IMR-90 (cell line): ENCODE data around the gene MMP25. TPM values are rescaled to one million over a fixed set of nuclear protein-coding genes. Genes with fewer than 3 reads are reported as not detected.

Experiments used
- ATAC-seq: fragments of 200-7000 bp; cut with Tn5 transposase; 2 replicates; pipeline ENCODE4 v1.9.1; 2020; ENCODE audit warnings: low read depth, mild to moderate bottlenecking, moderate library complexity
- BruUV-seq: library from RNA; stranded (reverse); fragments of 400-500 nt; replicated peaks from 2 replicates; lab custom pipeline; 2021; lab: Mats Ljungman, UMichigan
- CTCF ChIA-PET: fragments of 300-600 bp; formaldehyde crosslinking; extraction: SDS; loops from one replicate; lab custom pipeline; 2021; ENCODE audit warnings: antibody characterized with exemption; lab: Yijun Ruan, JAX
- POLR2A ChIA-PET: fragments of 300-600 bp; sonication (Branson Sonifier 250); formaldehyde crosslinking; loops from one replicate; lab custom pipeline; 2022; ENCODE audit warnings: antibody characterized with exemption; ENCODE audit not compliant: unreplicated experiment; lab: Charles Lee
- DNase-seq: peaks from one replicate; pipeline ENCODE4 v3.0.0; 2013
- H2AFZ ChIP-seq: replicated peaks from 2 replicates; pipeline ENCODE3; 2013; ENCODE audit warnings: low read length, mild to moderate bottlenecking; ENCODE audit not compliant: poor library complexity
- H2AK5ac ChIP-seq: 2 replicates; pipeline ENCODE4 v1.6.1; 2013; ENCODE audit warnings: low read depth, low read length, inconsistent platforms
- H2AK9ac ChIP-seq: replicated peaks from 2 replicates; pipeline ENCODE3; 2013; ENCODE audit warnings: mild to moderate bottlenecking, low read depth, low read length, moderate library complexity; ENCODE audit not compliant: poor library complexity
- H2BK120ac ChIP-seq: 2 replicates; pipeline ENCODE4 v1.6.1; 2013; ENCODE audit warnings: low read depth, low read length, inconsistent platforms
- H2BK15ac ChIP-seq: 3 replicates; pipeline ENCODE4 v1.6.1; 2013; ENCODE audit warnings: low read depth, low read length, inconsistent platforms
- H2BK20ac ChIP-seq: 2 replicates; pipeline ENCODE4 v1.6.1; 2013; ENCODE audit warnings: low read depth, mild to moderate bottlenecking, inconsistent platforms, low read length, moderate library complexity
- H2BK5ac ChIP-seq: 2 replicates; pipeline ENCODE4 v1.6.1; 2013; ENCODE audit warnings: mild to moderate bottlenecking, low read depth, low read length, inconsistent platforms; ENCODE audit not compliant: poor library complexity, severe bottlenecking
- H3K14ac ChIP-seq: replicated peaks from 2 replicates; pipeline ENCODE4 v1.6.1; 2013; ENCODE audit warnings: low read depth, low read length, inconsistent platforms
- H3K18ac ChIP-seq: 2 replicates; pipeline ENCODE4 v1.6.1; 2013; ENCODE audit warnings: low read depth, low read length, control low read depth
- H3K23ac ChIP-seq: 2 replicates; pipeline ENCODE4 v1.6.1; 2013; ENCODE audit warnings: low read depth, low read length, inconsistent platforms
- H3K27ac ChIP-seq: 2 replicates; pipeline ENCODE4 v1.5.1; 2013; ENCODE audit warnings: mild to moderate bottlenecking, control low read depth, low read length; ENCODE audit not compliant: insufficient read depth
- H3K27me3 ChIP-seq: 2 replicates; pipeline ENCODE4 v1.6.1; 2013; ENCODE audit warnings: low read length; ENCODE audit not compliant: control insufficient read depth, insufficient read depth
- H3K36me3 ChIP-seq: 2 replicates; pipeline ENCODE4 v1.6.1; 2013; ENCODE audit warnings: low read length, mixed read lengths; ENCODE audit not compliant: control insufficient read depth, insufficient read depth
- H3K4ac ChIP-seq: 2 replicates; pipeline ENCODE4 v1.6.1; 2013; ENCODE audit warnings: low read depth, low read length, inconsistent platforms
- H3K4me1 ChIP-seq: 2 replicates; pipeline ENCODE4 v1.6.1; 2013; ENCODE audit warnings: low read length, mixed read lengths; ENCODE audit not compliant: control insufficient read depth, insufficient read depth
- H3K4me2 ChIP-seq: 2 replicates; pipeline ENCODE4 v1.6.1; 2013; ENCODE audit warnings: low read depth, mild to moderate bottlenecking, control low read depth, low read length, moderate library complexity
- H3K4me3 ChIP-seq: 2 replicates; pipeline ENCODE4 v1.5.1; 2013; ENCODE audit warnings: low read depth, mild to moderate bottlenecking, control low read depth, low read length, moderate library complexity; ENCODE audit not compliant: insufficient read depth
- H3K56ac ChIP-seq: 2 replicates; pipeline ENCODE4 v1.6.1; 2013; ENCODE audit warnings: low read length, inconsistent platforms; ENCODE audit not compliant: insufficient read depth; ENCODE audit errors: extremely low read depth
- H3K79me1 ChIP-seq, 2 experiments: 2 replicates each; pipeline ENCODE4 v1.6.1; 2013; ENCODE audit warnings: low read length in 2 of 2, inconsistent platforms in 1 of 2, low read depth in 1 of 2
- H3K9ac ChIP-seq: 2 replicates; pipeline ENCODE4 v1.6.1; 2013; ENCODE audit warnings: low read depth, low read length, control low read depth
- H3K9me1 ChIP-seq: 2 replicates; pipeline ENCODE4 v1.6.1; 2013; ENCODE audit warnings: low read length, inconsistent platforms; ENCODE audit not compliant: insufficient read depth
- H3K9me3 ChIP-seq: 2 replicates; pipeline ENCODE4 v1.6.1; 2013; ENCODE audit warnings: low read length; ENCODE audit not compliant: control insufficient read depth, insufficient read depth
- H4K20me1 ChIP-seq: 2 replicates; pipeline ENCODE4 v1.6.1; 2013; ENCODE audit warnings: low read length, inconsistent platforms; ENCODE audit not compliant: insufficient read depth
- H4K5ac ChIP-seq: 2 replicates; pipeline ENCODE4 v1.6.1; 2013; ENCODE audit warnings: mild to moderate bottlenecking, low read depth, low read length, control low read depth
- H4K8ac ChIP-seq, 2 experiments: 2 replicates each; pipeline ENCODE4 v1.6.1; 2013; ENCODE audit warnings: low read depth in 2 of 2, low read length in 2 of 2, control low read depth in 1 of 2, inconsistent platforms in 1 of 2
- H4K91ac ChIP-seq: 2 replicates; pipeline ENCODE4 v1.6.1; 2013; ENCODE audit warnings: low read depth, low read length, inconsistent platforms; ENCODE audit not compliant: insufficient read depth
- CEBPB ChIP-seq: IDR thresholded peaks from 2 replicates; pipeline ENCODE4 v1.6.1; 2012; ENCODE audit warnings: low read depth, low read length, improper control_type of control experiment
- FOS ChIP-seq: fragments of 150-350 bp; IDR thresholded peaks from 2 replicates; pipeline ENCODE4 v1.6.1; 2016; ENCODE audit warnings: low read depth, low read length
- MAFK ChIP-seq: IDR thresholded peaks from 2 replicates; pipeline ENCODE4 v1.6.1; 2012; ENCODE audit warnings: low read depth, low read length, improper control_type of control experiment
- RCOR1 ChIP-seq: IDR thresholded peaks from 2 replicates; pipeline ENCODE4 v1.6.1; 2012; ENCODE audit warnings: mild to moderate bottlenecking, low read length, improper control_type of control experiment; ENCODE audit not compliant: insufficient replicate concordance
- WGBS, 2 experiments: methylation state at CpG; one replicate each; pipeline versions ENCODE4 v1.1.5 to v1.1.7; 2013; ENCODE audit warnings: missing lambda C conversion rate in 2 of 2; ENCODE audit not compliant: insufficient read length in 1 of 2; ENCODE audit errors: extremely low coverage in 2 of 2; 5-methylcytosine and 5-hydroxymethylcytosine counted together
- dilution Hi-C: fragments of 300-500 bp; cut with HindIII; formaldehyde crosslinking; loops from one replicate; pipeline ENCODE4 v1.14.3; 2018; ENCODE audit warnings: low sequenced_read_pairs; ENCODE audit not compliant: unreplicated experiment
- in situ Hi-C: fragments of 300-500 bp; cut with MboI; formaldehyde crosslinking; loops from 3 replicates; pipeline ENCODE4 v1.14.3; 2019; ENCODE audit warnings: low sequenced_read_pairs, inconsistent platforms, mixed read lengths
- intact Hi-C: fragments of 100-400 bp; cut with micrococcal nuclease; formaldehyde crosslinking; loops from 2 replicates; pipeline ENCODE4 v1.10.0; 2022
- polyA plus RNA-seq, 3 experiments: library from polyadenylated mRNA; depleted of rRNA; stranded (reverse); fragments of >200 nt; gene quantifications; 2 replicates each; pipeline ENCODE4 v1.2.3, GENCODE V29; 2012; ENCODE audit warnings: low replicate concordance in 1 of 3
- total RNA-seq: library from RNA; depleted of rRNA; stranded (reverse); fragments of >200 nt; gene quantifications from 2 replicates; pipeline ENCODE4 v1.2.3, GENCODE V29; 2012

The MMP25 gene
- total and polyA plus RNA-seq, 2 of the 4 experiments (the other 2 are of a cell fraction), result 0.07 TPM; not detected in 1

GRCh38 chr16:3035289-3035971 lies 10.9 kb upstream of the MMP25 start:
- no peak overlapping the region for H3K27ac ChIP-seq

More at GRCh38 chr16:3035289-3035971, 10.9 kb upstream of the MMP25 start:
- Histone ChIP-seq H3K23ac (no peak overlapping the region), H2BK15ac (no peak overlapping the region), H3K9me1 (no peaks in the 10 kb centered on the region), H3K4me3 (no peak overlapping the region), H4K5ac (no peak overlapping the region), H3K4me2 (no peak overlapping the region), H2BK20ac (no peak overlapping the region), H4K20me1 (no peaks in the 10 kb centered on the region), H3K56ac (no peak overlapping the region), H4K8ac (no peak overlapping the region), H3K36me3 (no peaks in the 10 kb centered on the region), H2BK120ac (no peak overlapping the region), H3K4me1 (no peaks in the 10 kb centered on the region), H3K14ac (no peak overlapping the region), H4K91ac (no peak overlapping the region), H3K9ac (no peak overlapping the region), H2AK5ac (no peak overlapping the region), H3K9me3 (no peaks in the 10 kb centered on the region), H3K4ac (no peak overlapping the region), H2AK9ac (no peak overlapping the region), H2AFZ (peak overlapping the region; percentile 21), H3K27me3 (peaks cover 70% of the 10 kb centered on the region), H3K79me1 (no peaks in the 10 kb centered on the region), H2BK5ac (no peak overlapping the region), H3K18ac (no peak overlapping the region)
- 55% methylated on average over 9 of the region's 19 CpGs; no CpG with 5 or more reads in 1 of the 2 experiments for WGBS, 2 experiments
- intact Hi-C loops (no loop called here), in situ Hi-C loops (no loop called here), dilution Hi-C loops (no loop called here)
- TF ChIP-seq RCOR1 (no peak), MAFK (no peak), CEBPB (no peak), FOS (no peak)
- no TSS peak for BruUV-seq
- CTCF ChIA-PET, result no interaction called here
- POLR2A ChIA-PET, result interaction anchor here (1.2 kb wide), 1 partner anchor 12 kb away, joined by 3 read pairs; no protein-coding TSS in a partner anchor
- ATAC-seq, result no peak
- DNase-seq, result no peak
